GM12875 (cell line): ENCODE data around the gene DIDO1.

Experiments
- H3K4me3 ChIP-seq: one replicate; pipeline ENCODE4 v1.5.1; 2011; ENCODE audit warnings: low read depth, low read length, control low read depth
- TF ChIP-seq, protein P1 (sequence below): IDR thresholded peaks from 2 replicates; pipeline ENCODE4 v1.5.1; 2011; ENCODE audit warnings: low read depth, mild to moderate bottlenecking, control low read depth, inconsistent platforms, low read length, moderate library complexity, borderline replicate concordance; ENCODE audit not compliant: insufficient read depth

The DIDO1 gene

DNA sequence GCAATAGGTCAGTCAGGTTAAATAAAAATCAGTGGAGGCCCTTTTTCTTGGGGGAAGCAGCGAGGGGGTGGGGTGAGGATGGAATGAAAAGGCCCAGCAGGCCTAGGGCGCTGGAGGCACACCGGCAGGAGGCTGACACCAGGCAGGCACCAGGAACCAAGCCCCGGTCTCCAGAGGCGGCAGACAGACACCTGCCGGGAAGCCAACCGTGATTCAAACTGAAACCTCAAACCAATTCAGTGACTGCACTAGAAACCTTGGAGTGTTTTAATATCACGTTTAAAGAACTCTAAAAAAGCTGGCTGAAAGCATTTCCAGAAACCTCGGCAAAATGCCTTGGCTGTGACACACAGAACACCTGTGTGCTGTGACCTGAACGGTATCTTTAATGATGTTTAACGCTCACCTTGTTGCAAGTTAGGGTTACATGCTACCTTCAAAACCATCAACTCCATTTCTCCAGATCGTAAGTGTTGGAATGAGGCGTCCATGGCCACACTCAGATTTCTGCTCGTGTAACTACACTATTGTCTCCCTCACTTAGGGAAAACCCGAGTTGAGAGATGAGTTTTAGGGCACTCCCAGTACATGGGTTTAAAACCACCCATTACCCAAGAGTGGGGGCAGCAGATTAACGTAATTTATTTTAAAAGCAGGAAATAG, 27.2 kb downstream of the DIDO1 start:
- H3K4me3 ChIP-seq: no peak overlapping the region
- TF ChIP-seq, protein P1, sequence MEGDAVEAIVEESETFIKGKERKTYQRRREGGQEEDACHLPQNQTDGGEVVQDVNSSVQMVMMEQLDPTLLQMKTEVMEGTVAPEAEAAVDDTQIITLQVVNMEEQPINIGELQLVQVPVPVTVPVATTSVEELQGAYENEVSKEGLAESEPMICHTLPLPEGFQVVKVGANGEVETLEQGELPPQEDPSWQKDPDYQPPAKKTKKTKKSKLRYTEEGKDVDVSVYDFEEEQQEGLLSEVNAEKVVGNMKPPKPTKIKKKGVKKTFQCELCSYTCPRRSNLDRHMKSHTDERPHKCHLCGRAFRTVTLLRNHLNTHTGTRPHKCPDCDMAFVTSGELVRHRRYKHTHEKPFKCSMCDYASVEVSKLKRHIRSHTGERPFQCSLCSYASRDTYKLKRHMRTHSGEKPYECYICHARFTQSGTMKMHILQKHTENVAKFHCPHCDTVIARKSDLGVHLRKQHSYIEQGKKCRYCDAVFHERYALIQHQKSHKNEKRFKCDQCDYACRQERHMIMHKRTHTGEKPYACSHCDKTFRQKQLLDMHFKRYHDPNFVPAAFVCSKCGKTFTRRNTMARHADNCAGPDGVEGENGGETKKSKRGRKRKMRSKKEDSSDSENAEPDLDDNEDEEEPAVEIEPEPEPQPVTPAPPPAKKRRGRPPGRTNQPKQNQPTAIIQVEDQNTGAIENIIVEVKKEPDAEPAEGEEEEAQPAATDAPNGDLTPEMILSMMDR: no peak

DNA sequence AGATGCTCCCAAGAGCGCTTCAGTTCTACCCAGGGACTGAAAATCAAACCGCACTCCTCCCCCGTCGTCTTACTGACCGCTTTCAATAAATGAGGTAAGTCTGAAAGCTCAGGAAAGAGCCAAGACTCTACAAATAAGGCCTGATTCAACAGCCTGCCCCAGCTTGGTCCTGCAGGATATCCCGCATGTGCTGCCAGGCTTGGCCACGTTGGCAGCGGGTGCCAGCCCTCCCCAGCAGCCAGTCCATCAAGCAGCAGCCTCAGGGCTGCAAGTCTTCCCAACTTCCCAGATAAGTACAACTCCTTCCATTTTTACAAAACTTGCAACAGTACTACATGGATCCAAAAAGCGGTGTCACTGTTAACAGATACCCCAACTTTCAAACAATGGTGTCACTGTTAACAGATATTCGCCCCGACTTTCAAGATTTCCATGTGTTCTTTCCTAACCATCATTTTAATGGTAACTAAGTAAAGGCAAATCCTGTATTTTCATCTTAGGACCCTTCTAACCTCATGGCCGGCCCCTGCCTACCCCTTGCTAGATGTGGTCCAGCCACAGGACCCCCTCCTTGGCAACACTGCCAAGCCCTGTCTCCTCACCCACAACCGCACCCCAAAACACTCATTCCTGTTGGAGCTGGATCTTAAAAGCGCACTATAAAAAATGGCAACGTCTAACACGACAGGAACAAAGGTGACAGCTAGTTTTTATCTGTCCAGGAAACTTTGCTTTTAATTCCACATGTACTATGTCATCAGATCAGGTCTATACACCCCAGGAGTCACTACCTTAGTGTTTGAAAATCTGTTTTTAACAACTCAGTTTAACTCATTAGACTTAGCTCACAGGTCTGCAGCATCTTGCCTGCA, 28.0 kb downstream of the DIDO1 start:
- TF ChIP-seq, protein P1: no peak
- H3K4me3 ChIP-seq: no peak overlapping the region

DNA sequence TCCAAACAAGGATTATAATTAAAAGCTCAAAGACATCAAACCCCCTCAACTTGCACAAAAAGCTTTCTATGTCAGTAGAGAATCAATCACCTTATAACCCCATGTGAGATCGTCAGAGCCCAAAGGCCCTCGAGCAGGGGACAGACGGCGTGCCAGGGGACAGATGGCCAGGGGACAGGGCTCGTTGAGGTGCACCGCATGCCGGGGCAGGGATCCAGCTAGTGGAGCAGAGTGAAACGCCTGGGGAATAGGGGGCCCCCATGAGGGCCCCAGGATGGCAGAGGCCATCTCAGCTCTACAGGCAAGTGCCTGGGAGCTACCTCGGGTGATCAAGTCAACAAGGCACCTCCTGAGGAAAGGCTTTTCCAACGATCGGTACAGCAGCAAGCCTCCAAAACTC, 28.6 kb downstream of the DIDO1 start:
- no peak overlapping the region for H3K4me3 ChIP-seq
- TF ChIP-seq, protein P1: no peak

DNA sequence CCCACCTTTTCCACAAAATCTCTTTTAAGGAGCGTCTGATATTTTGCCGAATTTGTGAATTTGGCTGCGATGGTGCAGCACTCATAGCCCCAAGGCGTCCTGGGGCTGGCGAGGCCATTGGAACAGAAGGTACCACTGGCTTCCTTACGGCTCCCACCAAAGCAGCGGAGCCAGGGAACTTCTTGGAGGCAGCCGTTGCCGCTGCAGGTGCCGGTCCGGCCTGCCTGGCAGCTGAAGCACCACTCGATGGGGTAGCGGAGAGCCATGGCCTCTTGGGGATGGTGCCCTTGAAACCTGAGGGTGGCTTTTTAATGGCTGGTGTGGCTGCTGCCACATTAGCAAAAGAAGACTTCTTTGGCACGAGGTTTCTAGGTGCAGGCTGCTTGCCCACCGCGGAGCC, 29.8 kb downstream of the DIDO1 start:
- H3K4me3 ChIP-seq: no peak overlapping the region
- TF ChIP-seq, protein P1: no peak

DNA sequence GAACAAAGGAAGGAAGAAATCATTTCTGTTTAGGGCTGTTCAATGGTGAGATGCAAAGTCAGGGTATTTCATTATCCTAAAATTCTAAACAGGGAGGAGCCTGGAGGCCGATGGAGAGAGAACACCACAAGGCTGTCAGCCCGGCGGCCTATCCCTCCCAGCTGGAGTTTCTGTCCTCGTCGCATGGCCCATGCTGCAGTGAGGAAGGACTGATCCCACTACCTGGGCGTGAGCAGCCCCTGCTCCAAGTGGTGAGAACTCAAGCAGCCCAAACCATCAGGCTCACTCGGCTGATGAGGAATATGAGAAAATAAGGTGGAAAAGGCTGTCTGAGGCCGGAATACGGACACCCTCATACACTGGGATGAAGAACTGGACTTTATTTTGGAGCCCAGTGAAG, 30.8 kb downstream of the DIDO1 start:
- no peak overlapping the region for H3K4me3 ChIP-seq
- TF ChIP-seq, protein P1: no peak

DNA sequence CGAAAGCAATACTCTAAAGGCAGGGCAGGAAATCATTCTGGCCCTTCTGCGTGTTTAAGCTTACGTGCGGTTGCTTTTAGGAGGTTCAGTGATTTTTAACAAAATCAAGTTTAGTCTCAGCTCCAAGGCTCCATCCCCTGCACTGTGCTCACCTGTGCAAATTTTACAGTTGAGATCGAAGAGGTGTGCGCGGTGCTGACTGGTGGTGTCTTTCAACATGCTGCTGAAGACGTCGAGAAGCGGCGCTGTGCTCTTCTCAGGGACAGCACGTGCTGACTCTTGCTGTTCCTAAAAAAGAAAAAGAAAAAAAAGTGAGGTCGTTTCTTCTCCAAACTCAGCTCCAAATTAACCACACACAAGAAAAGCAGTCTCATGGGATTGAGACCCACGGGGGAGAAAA, 32.0 kb downstream of the DIDO1 start:
- TF ChIP-seq, protein P1: no peak

DNA sequence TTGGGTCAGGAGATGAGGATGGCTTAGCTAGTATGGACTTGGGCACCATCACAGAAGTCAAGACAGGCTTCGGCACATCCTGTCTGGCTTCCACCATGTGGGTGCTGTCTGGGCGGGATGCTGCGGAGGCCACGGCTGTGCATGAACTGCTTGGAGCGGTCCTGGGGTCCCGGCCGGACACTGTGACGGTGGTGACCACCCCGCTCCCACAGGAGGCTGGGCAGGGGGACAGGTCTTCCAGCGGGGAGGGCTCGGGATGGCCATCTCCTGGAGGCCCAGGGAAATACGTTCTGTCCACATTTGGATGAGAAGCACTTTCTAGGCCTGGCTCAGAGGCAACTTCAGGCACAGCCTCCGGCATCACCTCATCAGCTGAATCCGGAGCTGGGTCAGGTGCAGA, 32.6 kb downstream of the DIDO1 start:
- TF ChIP-seq, protein P1: no peak
- no peak overlapping the region for H3K4me3 ChIP-seq

More for the DNA sequence above, 32.0 kb downstream of the DIDO1 start:
- no peak overlapping the region for H3K4me3 ChIP-seq
